ENCODE results near the gene MAP4.
"Not testable (repeated sequence)": the region's sequence is repeated elsewhere in the genome, so short reads cannot be mapped to it uniquely, and the experiment has no call there.

MAP4 gene

GRCh38 chr3:48015431-48016180 lies 610 bp downstream of the MAP4 start:
- no peak for DNase-seq

- no peak for DNase-seq
Measured at GRCh38 chr3:48014358-48014757, 1.9 kb downstream of the MAP4 start.

GRCh38 chr3:48013288-48013980 lies 2.8 kb downstream of the MAP4 start:
- no peak for DNase-seq

GRCh38 chr3:48012659-48013058 lies 3.6 kb downstream of the MAP4 start:
- DNase-seq, result no peak

GRCh38 chr3:48008066-48008465 lies 8.2 kb downstream of the MAP4 start:
- DNase-seq, result not testable (repeated sequence)

- not testable (repeated sequence) for DNase-seq
Measured at GRCh38 chr3:48007361-48007760, 8.9 kb downstream of the MAP4 start.

GRCh38 chr3:48006794-48007193 lies 9.4 kb downstream of the MAP4 start:
- not testable (repeated sequence) for DNase-seq

GRCh38 chr3:48004694-48005093 lies 11.5 kb downstream of the MAP4 start:
- DNase-seq, result no peak

GRCh38 chr3:48002787-48003186 lies 13.4 kb downstream of the MAP4 start:
- DNase-seq, result no peak

- DNase-seq, result no peak
Measured at GRCh38 chr3:48001991-48002390, 14.2 kb downstream of the MAP4 start.

- DNase-seq, result no peak
Measured at GRCh38 chr3:48000212-48000611, 16.0 kb downstream of the MAP4 start.

- no peak for DNase-seq
Measured at GRCh38 chr3:47996440-47996839, 19.8 kb downstream of the MAP4 start.

- DNase-seq, result no peak
Measured at GRCh38 chr3:47994180-47994579, 22.0 kb downstream of the MAP4 start.

- no peak for DNase-seq
Measured at GRCh38 chr3:47991341-47991740, 24.9 kb downstream of the MAP4 start.

GRCh38 chr3:47989981-47990440 lies 26.2 kb downstream of the MAP4 start:
- DNase-seq, result peak; percentile 4

- no peak for DNase-seq
Measured at GRCh38 chr3:47985381-47985780, 30.8 kb downstream of the MAP4 start.

GRCh38 chr3:47984075-47984728 lies 32.0 kb downstream of the MAP4 start:
- no peak for DNase-seq

- no peak for DNase-seq
Measured at GRCh38 chr3:47980795-47981194, 35.4 kb downstream of the MAP4 start.

- DNase-seq, result no peak
Measured at GRCh38 chr3:47979070-47979469, 37.1 kb downstream of the MAP4 start.

- no peak for DNase-seq
Measured at GRCh38 chr3:47978386-47978785, 37.8 kb downstream of the MAP4 start.

GRCh38 chr3:47976135-47976732 lies 40.0 kb downstream of the MAP4 start:
- no peak for DNase-seq

- no peak for DNase-seq
Measured at GRCh38 chr3:47974974-47975470, 41.2 kb downstream of the MAP4 start.

- DNase-seq, result no peak
Measured at GRCh38 chr3:47971081-47971480, 45.1 kb downstream of the MAP4 start.
